Head of caudate nucleus (tissue), 42 donors: ENCODE data around the gene HSPA14.
A peak's percentile ranks its signal among the peaks of the same experiment; 100 is the strongest.
"Not testable (repeated sequence)": the region's sequence is repeated elsewhere in the genome, so short reads cannot be mapped to it uniquely, and the experiment has no call there.

Experiments
- DNase-seq, 42 donors: peaks; one replicate each; pipeline versions ENCODE4 v3.0.0 to v3.0.0-alpha.2; 2020 to 2021; ENCODE audit warnings: mixed read lengths in 7 of 42
- intact Hi-C: fragments of 100-400 bp; cut with DNase I; formaldehyde crosslinking; loops from one replicate; pipeline ENCODE4 v1.15.0; 2022

Gene HSPA14

GRCh38 chr10:14826076-14826829 is 11.9 kb upstream of the HSPA14 start:
- intact Hi-C loops = loop anchor here (10.0 kb wide), 1 partner anchor 331 kb away; no protein-coding TSS in a partner anchor
- no peak for DNase-seq

- intact Hi-C loops = no loop called here
- no peak for DNase-seq
Observed at GRCh38 chr10:14833106-14833505, 5.0 kb upstream of the HSPA14 start.

DNA sequence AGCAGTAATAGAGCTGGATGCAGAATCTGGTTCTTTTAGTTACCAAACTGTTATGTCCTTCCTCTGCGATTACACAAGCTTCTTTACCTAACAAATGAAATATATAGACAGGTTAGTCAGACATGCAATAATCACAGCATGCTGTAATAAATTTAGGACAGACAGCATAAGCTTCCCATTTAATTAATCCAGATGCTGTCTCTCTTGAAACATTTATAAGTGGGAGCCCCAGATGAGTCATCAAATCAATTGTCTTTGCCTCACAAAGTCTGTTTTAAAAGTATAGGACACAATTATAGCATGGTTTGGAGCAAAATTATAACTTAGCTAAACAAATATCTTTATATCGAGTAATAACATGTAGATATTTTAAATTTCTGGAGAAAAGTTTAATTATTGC is 1.9 kb upstream of the HSPA14 start:
- intact Hi-C loops = loop anchor here (5.0 kb wide), 2 partner anchors 116 to 229 kb away; partner anchors contain the start of gene DCLRE1C
- no peak for DNase-seq

- DNase-seq = peak in 1 of 42 donors; percentile 6
- intact Hi-C loops = loop anchor here (5.0 kb wide), 2 partner anchors 115 to 230 kb away; partner anchors contain the start of gene DCLRE1C
Observed at GRCh38 chr10:14837003-14837756, 926 bp upstream of the HSPA14 start.

GRCh38 chr10:14838582-14839304 is 637 bp downstream of the HSPA14 start:
- intact Hi-C loops = loop anchor here (2.0 to 5.0 kb wide), 3 partner anchors 40 to 231 kb away; partner anchors contain the start of genes DCLRE1C and SUV39H2
- peak in 24 of 42 donors; percentile 2 to 43 (median 19) for DNase-seq

DNA sequence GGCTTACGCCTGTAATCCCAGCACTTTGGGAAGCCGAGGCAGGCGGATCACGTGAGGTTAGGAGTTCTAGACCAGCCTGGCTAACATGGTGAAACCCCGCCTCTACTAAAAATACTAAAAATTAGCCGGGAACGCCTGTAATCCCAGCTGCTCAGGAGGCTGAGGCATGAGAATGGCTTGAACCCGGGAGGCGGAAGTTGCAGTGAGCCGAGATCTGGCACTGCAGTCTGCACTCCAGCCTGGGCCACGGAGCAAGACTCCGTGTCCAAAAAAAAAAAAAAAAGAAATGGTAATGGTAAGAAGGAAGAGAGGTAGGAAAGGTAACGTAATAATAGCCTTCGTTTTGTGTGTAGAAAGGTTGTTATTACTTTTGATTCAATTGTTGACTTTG is 1.2 kb downstream of the HSPA14 start:
- intact Hi-C loops = loop anchor here (2.0 to 5.0 kb wide), 3 partner anchors 40 to 232 kb away; partner anchors contain the start of genes DCLRE1C and SUV39H2
- peak in 8 of 42 donors; percentile 2 to 41 (median 8) for DNase-seq

GRCh38 chr10:14840178-14840577 is 2.1 kb downstream of the HSPA14 start:
- intact Hi-C loops = no loop called here
- no peak for DNase-seq

DNA sequence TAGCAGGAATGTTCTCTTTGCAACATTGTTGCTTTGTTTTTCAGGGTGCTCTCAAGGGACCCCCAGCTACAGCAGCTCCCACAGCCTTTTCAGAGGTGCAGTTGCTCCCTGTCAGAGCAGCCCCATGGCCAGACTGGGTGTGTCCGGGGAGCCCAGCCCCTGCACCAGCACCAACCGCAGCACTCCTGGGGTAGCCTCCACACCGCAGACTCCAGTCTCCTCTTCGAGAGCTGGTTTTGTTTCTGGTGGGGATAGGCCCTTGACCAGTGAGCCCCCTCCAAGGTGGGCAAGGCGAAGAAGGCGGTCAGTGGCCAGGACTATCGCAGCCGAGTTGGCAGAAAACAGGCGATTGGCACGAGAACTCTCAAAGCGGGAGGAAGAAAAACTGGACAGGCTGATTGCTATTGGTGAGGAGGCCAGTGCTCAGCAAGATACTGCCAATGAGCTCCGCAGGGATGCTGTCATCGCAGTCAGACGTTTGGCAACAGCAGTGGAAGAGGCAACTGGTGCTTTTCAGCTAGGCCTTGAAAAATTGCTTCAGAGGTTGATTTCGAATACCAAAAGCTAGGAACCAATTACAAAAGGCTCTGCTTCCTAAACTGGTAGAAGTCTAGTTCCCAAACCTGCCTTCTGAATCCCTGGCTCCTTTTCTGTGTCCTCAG is 5.4 kb downstream of the HSPA14 start:
- intact Hi-C loops = no loop called here
- DNase-seq = no peak

- no peak for DNase-seq
- intact Hi-C loops = no loop called here
Observed at GRCh38 chr10:14844948-14845347, 6.8 kb downstream of the HSPA14 start.

DNA sequence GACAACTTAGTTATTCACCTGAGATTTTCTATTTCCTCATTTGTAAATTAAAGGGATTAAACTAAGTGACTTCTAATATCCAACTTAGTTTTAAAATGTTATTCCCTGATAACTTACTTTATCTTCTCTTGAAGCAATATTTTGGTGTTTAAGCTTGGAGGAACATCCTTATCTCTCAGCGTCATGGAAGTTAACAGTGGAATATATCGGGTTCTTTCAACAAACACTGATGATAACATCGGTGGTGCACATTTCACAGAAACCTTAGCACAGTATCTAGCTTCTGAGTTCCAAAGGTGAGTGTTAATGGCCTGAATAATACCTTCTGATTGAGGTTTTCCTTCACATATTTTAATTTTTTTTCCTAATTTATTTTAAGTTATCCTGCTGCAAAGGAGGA is 14.1 kb downstream of the HSPA14 start:
- DNase-seq = no peak
- intact Hi-C loops = no loop called here

DNA sequence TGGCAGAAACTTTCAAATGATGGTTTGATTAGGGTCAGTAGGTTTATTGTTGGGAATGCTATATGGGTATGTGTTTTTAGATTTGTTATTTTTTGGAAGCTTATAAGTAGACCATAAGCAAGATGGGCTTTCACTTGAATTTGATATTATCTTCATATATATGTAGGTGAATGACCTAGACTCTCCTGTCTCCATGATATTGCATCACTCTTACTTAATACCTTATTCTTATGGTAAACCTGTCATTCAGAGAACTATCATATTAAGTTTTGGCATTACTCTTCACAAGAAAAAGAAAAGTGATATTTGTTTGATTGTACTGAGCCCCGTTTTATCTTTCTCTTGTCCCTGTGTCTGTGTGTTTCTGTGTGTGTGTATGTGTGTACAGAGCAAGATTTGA is 17.3 kb downstream of the HSPA14 start:
- intact Hi-C loops = no loop called here
- no peak for DNase-seq

GRCh38 chr10:14858338-14858960 is 20.3 kb downstream of the HSPA14 start:
- DNase-seq = no peak
- intact Hi-C loops = no loop called here

GRCh38 chr10:14859043-14859442 is 20.9 kb downstream of the HSPA14 start:
- intact Hi-C loops = no loop called here
- DNase-seq = no peak

DNA sequence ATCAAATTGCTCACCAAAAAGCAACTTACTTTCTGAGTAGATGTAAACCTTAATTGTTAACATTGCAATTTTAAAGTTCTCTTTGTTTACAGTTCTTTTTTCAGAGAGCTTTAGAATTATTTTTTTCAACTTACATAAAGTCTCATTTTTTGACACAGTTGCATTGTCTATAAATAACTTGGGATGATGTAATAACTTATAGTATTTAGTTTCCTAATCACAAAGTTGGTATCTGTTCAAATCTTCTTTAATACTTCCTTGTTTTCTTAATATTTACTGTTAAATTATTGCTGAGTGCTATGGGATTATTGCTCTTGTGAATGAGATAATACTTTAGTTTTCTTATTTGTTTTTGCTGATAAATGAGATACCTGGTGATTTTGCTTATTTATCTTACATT is 21.7 kb downstream of the HSPA14 start:
- intact Hi-C loops = no loop called here
- DNase-seq = no peak

DNA sequence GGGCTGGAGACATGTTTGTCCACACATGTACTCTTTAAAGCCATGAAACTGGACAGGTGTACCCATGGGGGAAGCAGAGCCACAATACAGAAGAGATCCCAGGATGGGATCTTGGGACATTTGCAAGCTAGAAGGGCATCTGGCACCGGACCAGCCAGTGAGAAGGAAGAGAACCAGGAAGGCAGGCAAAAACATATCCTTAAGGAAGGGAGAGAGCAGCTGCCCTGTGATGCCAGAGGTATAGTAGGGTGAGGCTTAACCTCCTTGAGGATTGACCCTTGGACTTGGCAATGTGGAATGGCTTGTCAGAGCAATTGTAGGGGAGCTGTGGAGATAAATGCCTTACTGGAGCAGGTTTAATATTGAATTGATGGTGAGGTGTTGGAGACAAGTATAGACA is 22.7 kb downstream of the HSPA14 start:
- intact Hi-C loops = no loop called here
- no peak for DNase-seq

GRCh38 chr10:14864466-14864865 is 26.4 kb downstream of the HSPA14 start:
- DNase-seq, intact Hi-C loops: not testable (repeated sequence)

GRCh38 chr10:14864871-14865270 is 26.8 kb downstream of the HSPA14 start:
- intact Hi-C loops, DNase-seq: not testable (repeated sequence)

DNA sequence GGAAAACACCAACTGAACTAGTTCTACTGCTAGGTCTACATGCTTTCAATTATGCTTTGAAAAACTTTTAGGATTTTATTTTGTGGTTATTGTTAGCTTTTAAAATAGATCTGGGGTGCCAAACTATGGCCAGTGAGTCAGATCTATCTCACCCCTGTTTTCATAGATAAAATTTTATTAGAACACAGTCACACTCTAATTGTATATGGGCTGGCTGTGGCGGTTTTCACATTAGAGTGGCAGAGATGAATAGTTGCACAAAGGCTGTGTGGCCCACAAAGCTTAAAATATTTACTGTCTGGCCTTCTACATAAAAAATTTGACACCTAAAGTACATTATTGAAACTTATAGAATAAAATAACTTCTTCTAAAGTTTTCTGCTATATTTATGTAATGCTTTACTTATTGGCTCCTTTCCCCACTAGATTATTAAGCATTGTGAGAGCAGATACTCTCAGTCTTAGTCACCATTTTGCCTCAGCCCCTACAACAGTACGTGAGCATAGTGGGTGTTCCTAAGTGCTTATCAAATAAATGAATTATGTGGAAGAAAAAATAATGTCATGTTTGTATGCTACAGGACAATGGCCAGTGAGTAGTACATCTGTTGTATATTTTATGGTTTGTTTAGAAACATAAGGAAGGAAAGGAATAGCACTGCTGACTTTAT is 35.1 kb downstream of the HSPA14 start:
- no peak for DNase-seq
- intact Hi-C loops = no loop called here
